ENCODE measurements around the gene CD68.

DNA sequence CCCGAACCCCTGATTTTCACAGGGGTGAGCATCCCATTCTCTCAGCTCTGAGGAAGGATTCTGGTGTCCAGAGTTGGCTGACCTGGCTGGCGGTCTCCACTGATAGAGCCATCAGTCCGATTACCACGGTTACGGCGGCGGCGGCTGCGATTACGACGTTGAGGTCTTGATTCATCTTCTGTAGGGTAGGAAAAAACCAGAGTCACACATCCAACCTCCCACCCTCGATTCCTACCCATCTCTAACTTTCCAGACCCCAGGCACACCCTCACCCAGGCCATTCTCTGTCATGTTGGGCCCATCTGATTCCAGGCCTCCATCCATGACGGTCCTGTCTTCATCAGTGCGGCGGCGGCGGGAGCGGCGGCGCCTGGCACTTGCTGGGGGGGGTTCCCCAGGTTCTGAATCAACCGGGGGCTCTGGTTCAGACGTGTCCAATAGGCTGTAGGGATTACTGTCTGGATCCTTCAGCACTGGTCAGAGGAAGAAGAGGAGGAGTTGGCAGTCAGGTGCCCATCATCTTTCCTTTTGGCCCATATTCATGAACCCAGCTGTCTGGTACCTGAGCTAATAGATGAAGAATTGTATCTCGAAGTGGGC, 13.1 kb downstream of the CD68 start:
- TF ChIP-seq CTCF (IDR thresholded peaks at IDR 0.05; ENCODE audit: insufficient read depth, low read length, poor library complexity, severe bottlenecking) (no peak), EZH2phosphoT487 (conservative IDR thresholded peaks at IDR 0.05; ENCODE audit: low read length) (no peak)
